Measurements from ENCODE around the gene DAAM1.

Gene DAAM1

GRCh38 chr14:59210621-59211020 is 22.2 kb downstream of the DAAM1 start:
- in situ Hi-C loops (cut with HindIII; ENCODE audit: low pct_ligation_motif_present, low pct_unique_long_range_greater_than_20kb, low sequenced_read_pairs): no loop called here
- no peak for DNase-seq

GRCh38 chr14:59213368-59214315 is 25.2 kb downstream of the DAAM1 start:
- in situ Hi-C loops (cut with HindIII; ENCODE audit: low pct_ligation_motif_present, low pct_unique_long_range_greater_than_20kb, low sequenced_read_pairs): no loop called here
- no peak for DNase-seq

GRCh38 chr14:59214702-59215302 is 26.3 kb downstream of the DAAM1 start:
- in situ Hi-C loops (cut with HindIII; ENCODE audit: low pct_ligation_motif_present, low pct_unique_long_range_greater_than_20kb, low sequenced_read_pairs): no loop called here
- DNase-seq: no peak

- in situ Hi-C loops (cut with HindIII; ENCODE audit: low pct_ligation_motif_present, low pct_unique_long_range_greater_than_20kb, low sequenced_read_pairs): no loop called here
- DNase-seq: no peak
Observed at GRCh38 chr14:59215322-59215721, 26.9 kb downstream of the DAAM1 start.

- in situ Hi-C loops (cut with HindIII; ENCODE audit: low pct_ligation_motif_present, low pct_unique_long_range_greater_than_20kb, low sequenced_read_pairs): no loop called here
- no peak for DNase-seq
Observed at GRCh38 chr14:59215757-59216156, 27.3 kb downstream of the DAAM1 start.

GRCh38 chr14:59217011-59217410 is 28.5 kb downstream of the DAAM1 start:
- in situ Hi-C loops (cut with HindIII; ENCODE audit: low pct_ligation_motif_present, low pct_unique_long_range_greater_than_20kb, low sequenced_read_pairs): no loop called here
- DNase-seq: no peak

- DNase-seq: no peak
- in situ Hi-C loops (cut with HindIII; ENCODE audit: low pct_ligation_motif_present, low pct_unique_long_range_greater_than_20kb, low sequenced_read_pairs): no loop called here
Observed at GRCh38 chr14:59221568-59221967, 33.1 kb downstream of the DAAM1 start.

GRCh38 chr14:59224341-59224740 is 35.9 kb downstream of the DAAM1 start:
- in situ Hi-C loops (cut with HindIII; ENCODE audit: low pct_ligation_motif_present, low pct_unique_long_range_greater_than_20kb, low sequenced_read_pairs): no loop called here
- no peak for DNase-seq

- in situ Hi-C loops (cut with HindIII; ENCODE audit: low pct_ligation_motif_present, low pct_unique_long_range_greater_than_20kb, low sequenced_read_pairs): no loop called here
- DNase-seq: no peak
Observed at GRCh38 chr14:59225281-59225680, 36.8 kb downstream of the DAAM1 start.

GRCh38 chr14:59228421-59228820 is 40.0 kb downstream of the DAAM1 start:
- in situ Hi-C loops (cut with HindIII; ENCODE audit: low pct_ligation_motif_present, low pct_unique_long_range_greater_than_20kb, low sequenced_read_pairs): no loop called here
- no peak for DNase-seq

GRCh38 chr14:59229653-59230406 is 41.4 kb downstream of the DAAM1 start:
- in situ Hi-C loops (cut with HindIII; ENCODE audit: low pct_ligation_motif_present, low pct_unique_long_range_greater_than_20kb, low sequenced_read_pairs): no loop called here
- no peak for DNase-seq

- in situ Hi-C loops (cut with HindIII; ENCODE audit: low pct_ligation_motif_present, low pct_unique_long_range_greater_than_20kb, low sequenced_read_pairs): no loop called here
- DNase-seq: no peak
Observed at GRCh38 chr14:59236195-59236594, 47.7 kb downstream of the DAAM1 start.

GRCh38 chr14:59238216-59238615 is 49.7 kb downstream of the DAAM1 start:
- in situ Hi-C loops (cut with HindIII; ENCODE audit: low pct_ligation_motif_present, low pct_unique_long_range_greater_than_20kb, low sequenced_read_pairs): no loop called here
- DNase-seq: no peak

- DNase-seq: no peak
- in situ Hi-C loops (cut with HindIII; ENCODE audit: low pct_ligation_motif_present, low pct_unique_long_range_greater_than_20kb, low sequenced_read_pairs): no loop called here
Observed at GRCh38 chr14:59239022-59239421, 50.6 kb downstream of the DAAM1 start.

GRCh38 chr14:59240356-59240755 is 51.9 kb downstream of the DAAM1 start:
- in situ Hi-C loops (cut with HindIII; ENCODE audit: low pct_ligation_motif_present, low pct_unique_long_range_greater_than_20kb, low sequenced_read_pairs): no loop called here
- DNase-seq: no peak

GRCh38 chr14:59241121-59241520 is 52.7 kb downstream of the DAAM1 start:
- in situ Hi-C loops (cut with HindIII; ENCODE audit: low pct_ligation_motif_present, low pct_unique_long_range_greater_than_20kb, low sequenced_read_pairs): no loop called here
- no peak for DNase-seq

GRCh38 chr14:59243174-59243573 is 54.7 kb downstream of the DAAM1 start:
- no peak for DNase-seq
- in situ Hi-C loops (cut with HindIII; ENCODE audit: low pct_ligation_motif_present, low pct_unique_long_range_greater_than_20kb, low sequenced_read_pairs): no loop called here

- in situ Hi-C loops (cut with HindIII; ENCODE audit: low pct_ligation_motif_present, low pct_unique_long_range_greater_than_20kb, low sequenced_read_pairs): no loop called here
- DNase-seq: no peak
Observed at GRCh38 chr14:59244581-59244980, 56.1 kb downstream of the DAAM1 start.

GRCh38 chr14:59245809-59246295 is 57.4 kb downstream of the DAAM1 start:
- DNase-seq: no peak
- in situ Hi-C loops (cut with HindIII; ENCODE audit: low pct_ligation_motif_present, low pct_unique_long_range_greater_than_20kb, low sequenced_read_pairs): no loop called here
